CD4-positive, alpha-beta memory T cell (primary cell): ENCODE measurements around the gene NTHL1. TPM values are rescaled to one million over a fixed set of nuclear protein-coding genes. Genes with fewer than 3 reads are reported as not detected.

Source experiments
- CTCF ChIA-PET: fragments of 350-600 bp; sonication (Branson Sonifier 250); formaldehyde crosslinking; loops from one replicate; lab custom pipeline; 2021; ENCODE audit warnings: inconsistent platforms; ENCODE audit not compliant: partially characterized antibody; lab: Charles Lee
- POLR2A ChIA-PET: fragments of 350-600 bp; sonication (Branson Sonifier 250); formaldehyde crosslinking; loops from one replicate; lab custom pipeline; 2021; ENCODE audit not compliant: partially characterized antibody; lab: Charles Lee
- DNase-seq, 5 donors: peaks; one replicate each; pipeline versions ENCODE4 v3.0.0 to v3.0.0-alpha.2; 2020 to 2022; ENCODE audit warnings: mixed read lengths in 1 of 5
- H3K27ac ChIP-seq: one replicate; pipeline ENCODE4 v1.7.0; 2013; ENCODE audit warnings: low read depth, low read length
- H3K27me3 ChIP-seq: 2 replicates; pipeline ENCODE4 v1.7.0; 2013; ENCODE audit warnings: mild to moderate bottlenecking, low read length, moderate library complexity; ENCODE audit not compliant: insufficient read depth
- H3K36me3 ChIP-seq: 2 replicates; pipeline ENCODE4 v1.7.0; 2013; ENCODE audit warnings: mild to moderate bottlenecking, low read length, moderate library complexity; ENCODE audit not compliant: insufficient read depth
- H3K4me1 ChIP-seq: 2 replicates; pipeline ENCODE4 v1.7.0; 2013; ENCODE audit warnings: mild to moderate bottlenecking, low read length, moderate library complexity; ENCODE audit not compliant: insufficient read depth
- H3K4me3 ChIP-seq, 2 donors: one replicate each; pipeline ENCODE4 v1.7.0; 2013; ENCODE audit warnings: low read length in 2 of 2, mild to moderate bottlenecking in 1 of 2
- H3K9me3 ChIP-seq, 2 donors: one replicate each; pipeline ENCODE4 v1.7.0; 2013; ENCODE audit warnings: low read length in 2 of 2, control low read depth in 1 of 2; ENCODE audit not compliant: control insufficient read depth in 1 of 2
- H3K27ac Mint-ChIP-seq, 7 donors: one replicate each; pipeline ENCODE4 v1.8.0; 2020 to 2021; ENCODE audit warnings: mixed read lengths in 7 of 7, mild to moderate bottlenecking in 6 of 7, inconsistent platforms in 3 of 7, moderate library complexity in 3 of 7
- H3K27me3 Mint-ChIP-seq, 2 donors: one replicate each; pipeline ENCODE4 v1.8.0; 2020 to 2021; ENCODE audit warnings: mixed read lengths in 2 of 2
- H3K36me3 Mint-ChIP-seq, 2 donors: one replicate each; pipeline ENCODE4 v1.8.0; 2020 to 2021; ENCODE audit warnings: mixed read lengths in 2 of 2, inconsistent platforms in 1 of 2, mild to moderate bottlenecking in 1 of 2
- H3K4me1 Mint-ChIP-seq, 4 donors: one replicate each; pipeline ENCODE4 v1.8.0; 2020 to 2021; ENCODE audit warnings: mixed read lengths in 4 of 4, mild to moderate bottlenecking in 1 of 4
- H3K4me3 Mint-ChIP-seq, 8 donors: one replicate each; pipeline ENCODE4 v1.8.0; 2020 to 2021; ENCODE audit warnings: mixed read lengths in 8 of 8, mild to moderate bottlenecking in 7 of 8, moderate library complexity in 6 of 8, inconsistent platforms in 3 of 8
- H3K9me3 Mint-ChIP-seq, 8 donors: one replicate each; pipeline ENCODE4 v1.8.0; 2020 to 2021; ENCODE audit warnings: mixed read lengths in 8 of 8, mild to moderate bottlenecking in 5 of 8, inconsistent platforms in 3 of 8, moderate library complexity in 1 of 8
- intact Hi-C: fragments of 100-400 bp; cut with micrococcal nuclease; formaldehyde crosslinking; loops from one replicate; pipeline ENCODE4 v1.15.1; 2023
- polyA plus RNA-seq, 2 donors: library from polyadenylated mRNA; unstranded; fragments of 300-500 nt; fragmentation: Illumina TruSeq; gene quantifications; one replicate each; pipeline ENCODE4 v1.2.3, GENCODE V29; 2021
- total RNA-seq, 2 experiments: library from RNA; stranded (reverse); gene quantifications; one replicate each; pipeline ENCODE4 v1.2.3, GENCODE V29; 2021

The NTHL1 gene
- total and polyA plus RNA-seq, 4 experiments from 2014 or later, result 9.3 to 20.1 (median 12.7) TPM

DNA sequence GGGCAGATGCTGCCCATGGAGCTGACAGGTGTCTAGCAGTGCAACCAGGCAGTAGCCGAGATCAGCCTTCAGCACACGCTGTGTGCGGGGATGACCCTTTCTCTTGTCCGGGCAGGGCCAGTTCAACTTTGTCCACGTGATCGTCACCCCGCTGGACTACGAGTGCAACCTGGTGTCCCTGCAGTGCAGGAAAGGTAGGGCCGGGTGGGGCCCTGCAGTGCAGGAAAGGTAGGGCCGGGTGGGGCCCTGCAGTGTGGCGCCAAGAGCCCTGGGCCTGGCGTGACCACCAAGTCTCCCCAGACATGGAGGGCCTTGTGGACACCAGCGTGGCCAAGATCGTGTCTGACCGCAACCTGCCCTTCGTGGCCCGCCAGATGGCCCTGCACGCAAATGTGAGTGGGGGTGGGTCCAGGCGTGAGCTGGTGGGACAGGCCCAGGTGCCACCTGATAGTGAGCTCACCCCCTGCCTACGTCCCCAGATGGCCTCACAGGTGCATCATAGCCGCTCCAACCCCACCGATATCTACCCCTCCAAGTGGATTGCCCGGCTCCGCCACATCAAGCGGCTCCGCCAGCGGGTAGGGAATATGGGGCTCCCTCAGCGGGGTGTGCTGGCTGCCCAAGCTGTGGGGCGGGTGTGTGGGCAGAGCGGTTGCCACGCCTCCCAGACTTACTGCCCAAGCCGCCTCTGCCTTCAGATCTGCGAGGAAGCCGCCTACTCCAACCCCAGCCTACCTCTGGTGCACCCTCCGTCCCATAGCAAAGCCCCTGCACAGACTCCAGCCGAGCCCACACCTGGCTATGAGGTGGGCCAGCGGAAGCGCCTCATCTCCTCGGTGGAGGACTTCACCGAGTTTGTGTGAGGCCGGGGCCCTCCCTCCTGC is 40.4 kb upstream of the NTHL1 start:
- Histone ChIP-seq H3K36me3 (peaks cover 6% of the 10 kb centered on the region), H3K27me3 (no peaks in the 10 kb centered on the region), H3K9me3 (no peaks in the 10 kb centered on the region), H3K4me3 (no peak overlapping the region), H3K4me1 (no peaks in the 10 kb centered on the region), H3K27ac (no peak overlapping the region)
- intact Hi-C loops, result no loop called here
- Mint-ChIP-seq H3K4me3 (peak overlapping the region in 1 of 8 donors; percentile 64), H3K27me3 (no peaks in the 10 kb centered on the region), H3K4me1 (no peaks in the 10 kb centered on the region), H3K36me3 (peaks cover 0 to 21% of the 10 kb centered on the region in 2 donors), H3K27ac (peak overlapping the region in 4 of 7 donors; percentile 21 to 57 (median 41)), H3K9me3 (no peaks in the 10 kb centered on the region)
- ChIA-PET CTCF (interaction anchor here (0.6 kb wide), 1 partner anchor 216 kb away, joined by 3 read pairs; the partner anchor contains the start of gene MEIOB), POLR2A (no interaction called here)
- no peak for DNase-seq

DNA sequence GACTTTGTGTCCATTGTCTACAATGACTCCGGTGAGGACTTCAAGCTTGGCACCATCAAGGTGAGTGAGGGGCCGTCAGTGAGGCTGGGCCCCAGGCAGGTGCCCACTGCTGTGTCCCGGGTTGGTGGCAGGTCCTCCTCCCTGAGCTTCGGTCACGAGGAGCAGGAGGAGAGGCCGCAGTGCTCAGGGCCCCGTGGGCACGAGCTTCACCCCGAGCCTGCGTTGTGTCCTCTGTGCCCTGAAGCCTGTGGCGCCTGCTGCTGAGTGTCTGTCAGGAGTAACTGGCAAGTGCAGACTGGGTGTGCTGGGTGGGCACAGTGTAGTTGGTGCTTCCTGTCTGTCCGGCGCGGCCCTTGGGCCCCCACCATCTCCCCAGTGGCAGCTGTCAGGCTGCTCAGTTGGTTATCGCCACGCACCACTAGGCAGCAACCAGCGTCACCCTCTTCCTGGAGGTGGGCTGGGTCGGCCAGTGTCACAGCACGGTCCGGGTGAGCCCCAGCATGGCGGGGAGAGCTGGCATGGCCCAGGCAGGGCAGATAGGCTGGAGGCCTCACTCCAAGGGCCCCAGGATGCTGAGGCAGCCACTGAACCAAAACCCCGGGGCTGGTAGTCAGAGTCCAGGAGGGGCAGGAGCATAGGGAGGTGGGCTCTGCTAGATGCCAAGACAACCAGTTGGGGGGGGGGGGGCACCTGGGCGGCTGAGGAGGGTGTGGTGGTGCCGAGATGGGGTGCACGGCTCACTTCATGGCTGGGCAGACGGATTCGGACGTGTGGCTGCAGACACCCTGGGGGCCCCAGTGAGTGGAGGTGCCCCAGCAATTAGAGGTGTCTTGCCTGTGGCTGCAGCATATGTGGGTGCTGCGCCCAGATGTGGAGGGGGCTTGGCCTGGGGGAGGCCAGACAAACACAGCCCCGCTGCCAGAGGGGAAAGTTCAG is 39.4 kb upstream of the NTHL1 start:
- H3K4me3 Mint-ChIP-seq, result peak overlapping the region in 1 of 8 donors; percentile 31

DNA sequence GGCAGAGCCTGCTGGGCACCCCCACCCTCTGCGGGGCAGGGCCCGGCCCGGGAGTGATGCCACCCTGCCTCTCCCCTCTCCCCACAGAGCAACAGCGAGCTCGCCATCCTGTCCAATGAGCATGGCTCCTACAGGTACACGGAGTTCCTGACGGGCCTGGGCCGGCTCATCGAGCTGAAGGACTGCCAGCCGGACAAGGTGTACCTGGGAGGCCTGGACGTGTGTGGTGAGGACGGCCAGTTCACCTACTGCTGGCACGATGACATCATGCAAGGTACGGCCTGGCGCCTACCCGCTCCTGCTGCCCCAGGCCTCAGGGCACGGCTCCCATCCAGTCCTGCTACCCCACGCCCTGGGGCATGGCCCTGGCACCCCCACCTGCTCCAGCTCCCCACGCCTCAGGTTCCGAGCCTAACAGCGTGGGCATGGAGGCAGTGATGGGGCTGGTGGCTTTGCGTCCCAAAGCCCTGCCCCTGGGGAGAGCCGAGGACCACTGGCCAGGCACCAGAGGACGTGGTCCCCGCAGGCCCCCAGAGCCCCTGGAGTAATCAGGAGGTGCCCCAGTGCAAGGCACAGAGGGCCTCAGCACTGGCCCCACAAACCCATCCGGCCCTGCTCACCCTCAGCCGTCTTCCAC is 38.6 kb upstream of the NTHL1 start:
- Mint-ChIP-seq H3K9me3 (no peaks in the 10 kb centered on the region), H3K4me3 (no peak overlapping the region), H3K36me3 (peaks cover 4 to 26% of the 10 kb centered on the region in 2 donors), H3K27me3 (no peaks in the 10 kb centered on the region), H3K4me1 (no peaks in the 10 kb centered on the region), H3K27ac (no peak overlapping the region)
- no peak for DNase-seq
- ChIA-PET POLR2A (no interaction called here), CTCF (interaction anchor here (1.6 kb wide), 1 partner anchor 55 kb away, joined by 4 read pairs; no protein-coding TSS in a partner anchor)
- intact Hi-C loops, result no loop called here
- Histone ChIP-seq H3K36me3 (peaks cover 3% of the 10 kb centered on the region), H3K27ac (no peak overlapping the region), H3K27me3 (no peaks in the 10 kb centered on the region), H3K9me3 (no peaks in the 10 kb centered on the region), H3K4me3 (no peak overlapping the region), H3K4me1 (no peaks in the 10 kb centered on the region)

More for the DNA sequence above, 39.4 kb upstream of the NTHL1 start:
- no peak overlapping the region for H3K4me3 ChIP-seq
- peak overlapping the region in 1 of 7 donors; percentile 57 for H3K27ac Mint-ChIP-seq
- no peak overlapping the region for H3K27ac ChIP-seq
- peaks cover 3% of the 10 kb centered on the region for H3K36me3 ChIP-seq
- H3K9me3 ChIP-seq, result no peaks in the 10 kb centered on the region
- intact Hi-C loops, result no loop called here
- no peak for DNase-seq
- no peaks in the 10 kb centered on the region for H3K27me3 Mint-ChIP-seq
- no peaks in the 10 kb centered on the region for H3K27me3 ChIP-seq
- ChIA-PET CTCF (interaction anchor here (0.6 to 1.6 kb wide), 2 partner anchors 54 to 215 kb away, joined by 3 to 4 read pairs; partner anchors contain the start of gene MEIOB), POLR2A (no interaction called here)
- no peaks in the 10 kb centered on the region for H3K4me1 Mint-ChIP-seq
- peaks cover 4 to 26% of the 10 kb centered on the region in 2 donors for H3K36me3 Mint-ChIP-seq
- H3K4me1 ChIP-seq, result no peaks in the 10 kb centered on the region
- no peaks in the 10 kb centered on the region for H3K9me3 Mint-ChIP-seq

DNA sequence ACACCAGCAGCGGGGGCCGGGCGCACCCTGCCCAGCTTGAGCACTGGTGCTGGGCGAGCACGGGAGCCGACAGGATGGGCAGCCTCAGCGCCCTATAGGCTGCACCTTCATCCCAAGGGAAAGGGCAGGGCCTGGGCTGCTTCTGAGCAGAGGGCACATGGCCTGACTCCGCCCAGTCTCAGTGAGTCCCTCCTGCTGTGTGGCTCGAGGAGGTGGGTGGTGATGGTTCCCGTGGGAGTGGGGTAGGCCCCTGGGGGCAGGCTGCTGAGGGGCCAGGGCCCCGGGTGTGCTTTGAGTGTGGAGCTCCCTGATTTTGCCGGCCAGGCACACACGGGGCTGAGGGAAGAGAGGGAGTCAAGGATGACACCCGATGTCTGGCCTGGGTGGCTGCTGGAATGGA is 38.0 kb upstream of the NTHL1 start:
- ChIA-PET POLR2A (no interaction called here), CTCF (interaction anchor here (1.6 kb wide), 1 partner anchor 55 kb away, joined by 4 read pairs; no protein-coding TSS in a partner anchor)
- H3K27me3 Mint-ChIP-seq, result no peaks in the 10 kb centered on the region
- peaks cover 4 to 26% of the 10 kb centered on the region in 2 donors for H3K36me3 Mint-ChIP-seq
- no peaks in the 10 kb centered on the region for H3K27me3 ChIP-seq
- intact Hi-C loops, result no loop called here
- H3K4me1 ChIP-seq, result no peaks in the 10 kb centered on the region
- no peaks in the 10 kb centered on the region for H3K9me3 ChIP-seq
- no peak overlapping the region for H3K27ac ChIP-seq
- H3K27ac Mint-ChIP-seq, result no peak overlapping the region
- H3K4me1 Mint-ChIP-seq, result no peaks in the 10 kb centered on the region
- peaks cover 3% of the 10 kb centered on the region for H3K36me3 ChIP-seq
- no peak overlapping the region for H3K4me3 Mint-ChIP-seq
- H3K4me3 ChIP-seq, result no peak overlapping the region
- no peaks in the 10 kb centered on the region for H3K9me3 Mint-ChIP-seq
- DNase-seq, result no peak

DNA sequence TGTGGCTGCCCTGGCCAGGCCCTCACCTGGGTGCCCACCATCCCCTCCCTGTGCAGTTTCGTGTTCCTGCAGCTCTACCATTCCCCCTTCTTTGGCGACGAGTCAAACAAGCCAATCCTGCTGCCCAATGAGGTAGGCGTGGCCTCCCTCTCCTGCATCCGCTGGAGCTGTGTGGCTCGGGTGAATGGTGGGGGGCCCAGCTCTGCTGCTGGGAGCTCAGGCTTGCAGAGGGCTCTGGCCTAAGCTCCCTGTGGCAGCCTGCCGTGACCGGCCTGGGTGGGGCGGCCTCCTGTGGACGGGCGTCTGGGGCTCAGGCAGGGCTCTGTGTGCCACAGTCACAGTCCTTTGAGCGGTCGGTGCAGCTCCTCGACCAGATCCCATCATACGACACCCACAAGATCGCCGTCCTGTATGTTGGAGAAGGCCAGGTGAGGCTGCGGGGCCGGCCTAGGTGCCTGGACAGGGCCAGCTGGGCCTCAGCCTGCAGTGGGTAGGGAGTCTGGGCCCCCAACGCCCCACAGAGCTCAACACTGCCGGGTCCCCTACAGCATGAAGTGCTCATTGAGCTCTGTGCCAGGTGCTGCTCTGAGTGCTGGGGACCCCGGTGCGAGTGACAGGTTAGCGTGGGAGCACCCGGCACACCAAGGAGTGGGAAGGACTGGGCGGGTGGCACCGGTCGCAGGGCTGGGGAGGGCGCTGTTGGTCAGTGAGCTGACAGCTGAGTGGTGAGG is 37.4 kb upstream of the NTHL1 start:
- CTCF ChIA-PET, result interaction anchor here (1.6 kb wide), 1 partner anchor 56 kb away, joined by 4 read pairs; no protein-coding TSS in a partner anchor
- H3K4me3 Mint-ChIP-seq, result no peak overlapping the region
- Histone ChIP-seq H3K36me3 (peaks cover 3% of the 10 kb centered on the region), H3K4me3 (no peak overlapping the region), H3K27me3 (no peaks in the 10 kb centered on the region), H3K4me1 (no peaks in the 10 kb centered on the region), H3K9me3 (no peaks in the 10 kb centered on the region), H3K27ac (no peak overlapping the region)
- peaks cover 4 to 29% of the 10 kb centered on the region in 2 donors for H3K36me3 Mint-ChIP-seq
- H3K4me1 Mint-ChIP-seq, result no peaks in the 10 kb centered on the region
- H3K9me3 Mint-ChIP-seq, result no peaks in the 10 kb centered on the region
- no peak overlapping the region for H3K27ac Mint-ChIP-seq
- no peak for DNase-seq
- POLR2A ChIA-PET, result no interaction called here
- no peaks in the 10 kb centered on the region for H3K27me3 Mint-ChIP-seq
- intact Hi-C loops, result no loop called here

DNA sequence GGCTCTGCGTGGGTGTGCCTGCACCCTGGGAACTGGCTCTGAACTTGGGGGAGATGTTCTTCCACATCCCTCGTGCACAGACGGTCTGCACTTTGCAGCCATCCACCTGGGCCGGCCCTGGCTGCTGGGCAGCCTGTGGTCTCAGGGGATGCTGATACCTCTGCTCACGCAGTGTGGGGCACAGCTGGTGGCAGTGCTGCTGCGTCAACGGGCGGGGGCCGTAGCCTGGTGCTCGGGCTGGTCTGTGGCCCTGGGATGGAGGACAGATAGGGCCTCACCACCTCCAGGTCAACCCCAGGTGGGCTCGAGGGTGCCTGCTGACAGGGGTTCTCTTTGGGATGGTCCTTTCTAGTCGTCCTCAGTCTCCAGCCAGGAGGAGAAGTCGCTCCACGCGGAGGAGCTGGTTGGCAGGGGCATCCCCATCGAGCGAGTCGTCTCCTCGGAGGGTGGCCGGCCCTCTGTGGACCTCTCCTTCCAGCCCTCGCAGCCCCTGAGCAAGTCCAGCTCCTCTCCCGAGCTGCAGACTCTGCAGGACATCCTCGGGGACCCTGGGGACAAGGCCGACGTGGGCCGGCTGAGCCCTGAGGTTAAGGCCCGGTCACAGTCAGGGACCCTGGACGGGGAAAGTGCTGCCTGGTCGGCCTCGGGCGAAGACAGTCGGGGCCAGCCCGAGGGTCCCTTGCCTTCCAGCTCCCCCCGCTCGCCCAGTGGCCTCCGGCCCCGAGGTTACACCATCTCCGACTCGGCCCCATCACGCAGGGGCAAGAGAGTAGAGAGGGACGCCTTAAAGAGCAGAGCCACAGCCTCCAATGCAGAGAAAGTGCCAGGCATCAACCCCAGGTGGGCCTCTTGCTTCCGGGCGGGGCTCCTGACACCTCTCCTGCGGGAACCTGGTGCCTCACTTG is 36.5 kb upstream of the NTHL1 start:
- H3K4me1 Mint-ChIP-seq, result no peaks in the 10 kb centered on the region
- CTCF ChIA-PET, result no interaction called here
- intact Hi-C loops, result no loop called here

More for the DNA sequence above, 36.5 kb upstream of the NTHL1 start:
- POLR2A ChIA-PET, result no interaction called here
- H3K27me3 Mint-ChIP-seq, result no peaks in the 10 kb centered on the region
- Histone ChIP-seq H3K27me3 (no peaks in the 10 kb centered on the region), H3K9me3 (no peaks in the 10 kb centered on the region), H3K4me1 (no peaks in the 10 kb centered on the region), H3K36me3 (peaks cover 8% of the 10 kb centered on the region), H3K27ac (no peak overlapping the region), H3K4me3 (no peak overlapping the region)
- H3K9me3 Mint-ChIP-seq, result no peaks in the 10 kb centered on the region
- H3K36me3 Mint-ChIP-seq, result peaks cover 4 to 28% of the 10 kb centered on the region in 2 donors
- DNase-seq, result no peak
- H3K27ac Mint-ChIP-seq, result no peak overlapping the region
- H3K4me3 Mint-ChIP-seq, result no peak overlapping the region
